K562 (cell line): Measurements from ENCODE around the gene CACNB2. TPM values are rescaled to one million over a fixed set of nuclear protein-coding genes. Genes with fewer than 3 reads are reported as not detected.

Experiments
- ATAC-seq: fragments of 200-7000 bp; cut with Tn5 transposase; 3 replicates; pipeline ENCODE4 v1.9.1; 2020; ENCODE audit warnings: moderate library complexity
- BruUV-seq: library from RNA; stranded (reverse); fragments of 400-500 nt; replicated peaks from 2 replicates; lab custom pipeline; 2021; lab: Mats Ljungman, UMichigan
- CTCF ChIA-PET: fragments of 300-600 bp; formaldehyde crosslinking; extraction: SDS; loops from one replicate; lab custom pipeline; 2021; ENCODE audit warnings: low intra/inter-chr PET ratio; lab: Yijun Ruan, JAX
- POLR2A ChIA-PET: fragments of 300-600, 350-650 bp; sonication (Branson Sonifier 250); formaldehyde crosslinking; extraction: SDS; loops from one replicate; lab custom pipeline; 2021; ENCODE audit warnings: antibody characterized with exemption, inconsistent platforms; lab: Yijun Ruan, JAX
- DNase-seq, 4 experiments: peaks; one replicate each; pipeline versions ENCODE4 v3.0.0 to v3.0.0-alpha.2; 2011 to 2018; ENCODE audit warnings: low spot score in 3 of 4, mixed read lengths in 3 of 4; ENCODE audit errors: extremely low read depth in 1 of 4
- FAIRE-seq: peaks from 2 replicates; lab custom pipeline; 2011; peaks lifted over from hg19 to GRCh38; lab: Jason Lieb, UNC
- H2AFZ ChIP-seq: 2 replicates; pipeline ENCODE4 v1.6.0; 2011; ENCODE audit warnings: low read depth, low read length, control low read depth, inconsistent platforms
- H3K27ac ChIP-seq: fragments of 200-600 bp; 3 replicates; pipeline ENCODE4 v1.8.0; 2011; ENCODE audit warnings: low read depth, mild to moderate bottlenecking, control low read depth, inconsistent platforms, low read length, moderate library complexity, mixed read lengths; ENCODE audit errors: extremely low read depth
- H3K27me3 ChIP-seq, 2 experiments: fragments of 300-600 bp in 1 of 2; 2 replicates in 1 of 2; 3 replicates in 1 of 2; pipeline versions ENCODE4 v1.6.0 to v1.8.0; 2011; ENCODE audit warnings: inconsistent platforms in 2 of 2, low read length in 2 of 2, mild to moderate bottlenecking in 1 of 2, mixed read lengths in 1 of 2, moderate library complexity in 1 of 2; ENCODE audit not compliant: control insufficient read depth in 2 of 2, insufficient read depth in 2 of 2
- H3K36me3 ChIP-seq: fragments of 300-600 bp; 3 replicates; pipeline ENCODE4 v1.8.0; 2011; ENCODE audit warnings: mild to moderate bottlenecking, low read length, inconsistent platforms; ENCODE audit not compliant: control insufficient read depth, insufficient read depth
- H3K4me1 ChIP-seq, 2 experiments: fragments of 200-600 bp in 1 of 2; replicated peaks in 1 of 2; 2 replicates in 1 of 2; 3 replicates in 1 of 2; pipeline versions ENCODE4 v1.5.1 to v1.8.0; 2011; ENCODE audit warnings: inconsistent platforms in 2 of 2, low read length in 2 of 2, mild to moderate bottlenecking in 1 of 2, mixed read lengths in 1 of 2, moderate library complexity in 1 of 2; ENCODE audit not compliant: control insufficient read depth in 2 of 2, insufficient read depth in 2 of 2
- H3K4me2 ChIP-seq: 2 replicates; pipeline ENCODE4 v1.6.1; 2011; ENCODE audit warnings: low read length, control low read depth, inconsistent platforms, mixed read lengths; ENCODE audit not compliant: insufficient read depth
- H3K4me3 ChIP-seq: fragments of 200-600 bp; sonication (generic), shearing (Covaris generic); 2 replicates; pipeline ENCODE4 v1.5.1; 2016; ENCODE audit warnings: control low read depth, inconsistent platforms
- H3K79me2 ChIP-seq: fragments of 200-600 bp; 3 replicates; pipeline ENCODE4 v1.8.0; 2011; ENCODE audit warnings: low read length, inconsistent platforms; ENCODE audit not compliant: control insufficient read depth, insufficient read depth
- H3K9ac ChIP-seq, 2 experiments: 2 replicates each; pipeline versions ENCODE4 v1.6.0 to v1.6.1; 2011; ENCODE audit warnings: low read depth in 2 of 2, low read length in 2 of 2, control low read depth in 1 of 2, inconsistent platforms in 1 of 2, mild to moderate bottlenecking in 1 of 2, mixed read lengths in 1 of 2; ENCODE audit not compliant: insufficient read depth in 1 of 2
- H3K9me1 ChIP-seq: one replicate; pipeline ENCODE4 v1.6.0; 2011; ENCODE audit warnings: inconsistent platforms, mild to moderate bottlenecking, low read length, moderate library complexity; ENCODE audit not compliant: control insufficient read depth, insufficient read depth
- H3K9me3 ChIP-seq: replicated peaks from 2 replicates; pipeline ENCODE4 v1.5.1; 2011; ENCODE audit warnings: low read depth, low read length, inconsistent platforms; ENCODE audit not compliant: control insufficient read depth, insufficient read depth
- H4K20me1 ChIP-seq: replicated peaks from 2 replicates; pipeline ENCODE4 v1.6.1; 2011; ENCODE audit warnings: low read length, inconsistent platforms, mixed read lengths; ENCODE audit not compliant: control insufficient read depth, insufficient read depth
- ARHGAP35 ChIP-seq: fragments of 450-650 bp; IDR thresholded peaks from 2 replicates; pipeline ENCODE4 v1.6.1; 2018; ENCODE audit not compliant: partially characterized antibody
- CCAR2 ChIP-seq: fragments of 200-400 bp; formaldehyde crosslinking; IDR thresholded peaks from 2 replicates; pipeline ENCODE4 v1.6.1; 2017; ENCODE audit warnings: mild to moderate bottlenecking, low read depth, low read length
- FOXM1 ChIP-seq, 2 experiments: fragments of 450-650 bp in 1 of 2; sonication (generic) in 1 of 2; formaldehyde crosslinking in 1 of 2; IDR thresholded peaks; 2 replicates each; pipeline versions ENCODE4 v1.6.1 to v1.9.0; 2017 to 2022; ENCODE audit warnings: low read depth in 2 of 2, mild to moderate bottlenecking in 2 of 2, missing genetic modification reagents in 1 of 2, moderate library complexity in 1 of 2
- NEUROD1 ChIP-seq: fragments of 150-350 bp; IDR thresholded peaks from 2 replicates; pipeline ENCODE4 v1.6.1; 2014; ENCODE audit warnings: borderline replicate concordance, low read length, low read depth; ENCODE audit not compliant: partially characterized antibody
- NR2C2 ChIP-seq, 2 experiments: fragments of 200-800 bp in 1 of 2; sonication (Bioruptor generic) in 1 of 2; sonication (generic) in 1 of 2; formaldehyde crosslinking in 1 of 2; IDR thresholded peaks; 2 replicates each; pipeline versions ENCODE4 v1.6.1 to v1.8.0; 2016 to 2022; ENCODE audit warnings: mild to moderate bottlenecking in 1 of 2, missing compliant biosample characterization in 1 of 2, missing genetic modification characterization in 1 of 2, missing genetic modification reagents in 1 of 2
- PPARD ChIP-seq: fragments of 250-450 bp; sonication (Bioruptor Pico); IDR thresholded peaks from 2 replicates; pipeline ENCODE4 v1.8.0; 2022; ENCODE audit warnings: inconsistent platforms, mild to moderate bottlenecking, moderate library complexity
- RBM39 ChIP-seq: fragments of 200-400 bp; formaldehyde crosslinking; optimal IDR thresholded peaks from 2 replicates; pipeline ENCODE3; 2018; ENCODE audit warnings: low read depth, low read length
- ZC3H4 ChIP-seq: sonication (generic); formaldehyde crosslinking; IDR thresholded peaks from 2 replicates; pipeline ENCODE4 v1.9.0; 2021; ENCODE audit warnings: missing genetic modification reagents, borderline replicate concordance
- ZFP30 ChIP-seq: fragments of 250-450 bp; sonication (Bioruptor Pico); IDR thresholded peaks from 2 replicates; pipeline ENCODE4 v1.8.0; 2022; ENCODE audit warnings: moderate library complexity, mild to moderate bottlenecking, inconsistent platforms, borderline replicate concordance
- WGBS: fragments of 100-300 bp; shearing (Covaris generic); methylation state at CpG from one replicate; pipeline ENCODE4 v1.1.6; 2016; ENCODE audit warnings: low coverage, mixed read lengths; ENCODE audit not compliant: insufficient coverage; ENCODE audit errors: missing lambda C conversion rate; 5-methylcytosine and 5-hydroxymethylcytosine counted together
- in situ Hi-C: fragments of 300-500 bp; cut with MboI; formaldehyde crosslinking; loops from 4 replicates; pipeline ENCODE4 v1.15.0; 2018; ENCODE audit warnings: inconsistent platforms, mixed read lengths
- intact Hi-C: fragments of 100-400 bp; cut with micrococcal nuclease; formaldehyde crosslinking; loops from 2 replicates; pipeline ENCODE4 v1.14.2; 2022
- polyA plus RNA-seq, 8 experiments: library from polyadenylated mRNA; depleted of rRNA in 4 of 8; stranded (reverse) in 5 of 8; unstranded in 3 of 8; fragments of >200 nt; fragmentation: Nextera tagmentation in 2 of 8; fragmentation: Illumina TruSeq in 1 of 8; extraction: Ambion mirVana in 2 of 8; extraction: Trizol in 1 of 8; gene quantifications; 2 replicates each; pipeline versions ENCODE4 v1.2.1 to v1.2.3, GENCODE V29; 2011 to 2014; ENCODE audit warnings: inconsistent platforms in 1 of 8, missing spikeins in 1 of 8
- total RNA-seq, 7 experiments: library from RNA; depleted of rRNA in 6 of 7; stranded (reverse); fragments of >200 nt in 6 of 7; fragmentation: Illumina TruSeq in 2 of 7; extraction: Trizol in 2 of 7; gene quantifications; 2 replicates each; pipeline versions ENCODE4 v1.2.1 to v1.2.3, GENCODE V29; 2011 to 2021; ENCODE audit warnings: low replicate concordance in 1 of 7
- TF ChIP-seq, protein P1 (sequence below): fragments of 250-450 bp; sonication (Bioruptor Pico); IDR thresholded peaks from 2 replicates; pipeline ENCODE4 v1.5.0; 2021; ENCODE audit warnings: mild to moderate bottlenecking, borderline replicate concordance
- TF ChIP-seq, protein P2 (sequence below): fragments of 450-650 bp; IDR thresholded peaks from 2 replicates; pipeline ENCODE4 v1.6.1; 2016; ENCODE audit warnings: antibody characterized with exemption
- TF ChIP-seq, protein P3 (sequence below): fragments of 450-650 bp; formaldehyde crosslinking; IDR thresholded peaks from 2 replicates; pipeline ENCODE4 v1.4.0; 2020; ENCODE audit warnings: mild to moderate bottlenecking
- TF ChIP-seq, protein P4 (sequence below): IDR thresholded peaks from 3 replicates; pipeline ENCODE4 v1.6.1; 2011; ENCODE audit warnings: borderline replicate concordance, mild to moderate bottlenecking, moderate library complexity; ENCODE audit not compliant: insufficient read length; ENCODE audit errors: extremely low read depth

CACNB2 gene
- total and polyA plus RNA-seq, 9 of the 15 experiments (the other 6 are each of a cell fraction or from before 2014, with no cell fraction given), result 1.8 to 2.2 TPM; not detected in 7

DNA sequence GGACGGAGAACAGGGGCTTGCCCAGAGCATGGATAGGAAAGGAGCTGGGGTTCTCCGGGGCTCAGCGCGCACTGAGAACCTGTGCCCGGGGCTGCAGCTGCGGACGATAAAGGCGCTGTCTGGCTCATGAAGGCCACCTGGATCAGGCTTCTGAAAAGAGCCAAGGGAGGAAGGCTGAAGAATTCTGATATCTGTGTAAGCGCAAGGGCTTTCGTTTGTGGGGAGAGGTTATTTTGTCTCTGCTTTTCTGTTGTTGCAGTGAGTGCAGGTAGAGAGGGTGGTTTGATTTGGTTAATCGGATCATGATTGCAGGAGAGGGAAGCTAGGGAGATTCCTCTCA lies 260.7 kb downstream of the CACNB2 start:
- no TSS peak for BruUV-seq
- in situ Hi-C loops (no loop called here), intact Hi-C loops (no loop called here)
- Histone ChIP-seq H3K27me3 (peaks cover 2 to 4% of the 10 kb centered on the region in 2 experiments; a peak in 3 of 5 replicates), H3K36me3 (no peaks in the 10 kb centered on the region), H3K79me2 (no peaks in the 10 kb centered on the region), H3K4me3 (no peak overlapping the region), H2AFZ (no peak overlapping the region), H3K9me3 (no peaks in the 10 kb centered on the region), H3K27ac (no peak overlapping the region), H3K9ac (no peak overlapping the region), H4K20me1 (no peaks in the 10 kb centered on the region), H3K4me2 (no peak overlapping the region), H3K4me1 (no peaks in the 10 kb centered on the region), H3K9me1 (no peaks in the 10 kb centered on the region)
- DNase-seq, result no peak
- ATAC-seq, result no peak
- no peak for FAIRE-seq
- CTCF ChIA-PET, result no interaction called here
- POLR2A ChIA-PET, result no interaction called here
- under 1% methylated on average over 8 of the region's 11 CpGs for WGBS
- TF ChIP-seq ZFP30 (CRISPR knock-in tag) (no peak), RBM39 (no peak), NR2C2 (CRISPR knock-in tag; IDR thresholded peaks at IDR 0.05) (no peak), NR2C2 (tag; IDR thresholded peaks at IDR 0.05) (no peak), PPARD (CRISPR knock-in tag) (no peak), NEUROD1 (no peak), FOXM1 (IDR thresholded peaks at IDR 0.05; ENCODE audit: low read depth) (no peak), FOXM1 (CRISPR knock-in tag; IDR thresholded peaks at IDR 0.05; ENCODE audit: low read depth) (no peak), CCAR2 (no peak), ARHGAP35 (no peak), ZC3H4 (CRISPR knock-in tag) (no peak)
- TF ChIP-seq, protein P1, sequence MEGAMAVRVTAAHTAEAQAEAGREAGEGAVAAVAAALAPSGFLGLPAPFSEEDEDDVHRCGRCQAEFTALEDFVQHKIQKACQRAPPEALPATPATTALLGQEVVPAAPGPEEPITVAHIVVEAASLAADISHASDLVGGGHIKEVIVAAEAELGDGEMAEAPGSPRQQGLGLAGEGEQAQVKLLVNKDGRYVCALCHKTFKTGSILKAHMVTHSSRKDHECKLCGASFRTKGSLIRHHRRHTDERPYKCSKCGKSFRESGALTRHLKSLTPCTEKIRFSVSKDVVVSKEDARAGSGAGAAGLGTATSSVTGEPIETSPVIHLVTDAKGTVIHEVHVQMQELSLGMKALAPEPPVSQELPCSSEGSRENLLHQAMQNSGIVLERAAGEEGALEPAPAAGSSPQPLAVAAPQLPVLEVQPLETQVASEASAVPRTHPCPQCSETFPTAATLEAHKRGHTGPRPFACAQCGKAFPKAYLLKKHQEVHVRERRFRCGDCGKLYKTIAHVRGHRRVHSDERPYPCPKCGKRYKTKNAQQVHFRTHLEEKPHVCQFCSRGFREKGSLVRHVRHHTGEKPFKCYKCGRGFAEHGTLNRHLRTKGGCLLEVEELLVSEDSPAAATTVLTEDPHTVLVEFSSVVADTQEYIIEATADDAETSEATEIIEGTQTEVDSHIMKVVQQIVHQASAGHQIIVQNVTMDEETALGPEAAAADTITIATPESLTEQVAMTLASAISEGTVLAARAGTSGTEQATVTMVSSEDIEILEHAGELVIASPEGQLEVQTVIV, result no peak
- TF ChIP-seq, protein P2, sequence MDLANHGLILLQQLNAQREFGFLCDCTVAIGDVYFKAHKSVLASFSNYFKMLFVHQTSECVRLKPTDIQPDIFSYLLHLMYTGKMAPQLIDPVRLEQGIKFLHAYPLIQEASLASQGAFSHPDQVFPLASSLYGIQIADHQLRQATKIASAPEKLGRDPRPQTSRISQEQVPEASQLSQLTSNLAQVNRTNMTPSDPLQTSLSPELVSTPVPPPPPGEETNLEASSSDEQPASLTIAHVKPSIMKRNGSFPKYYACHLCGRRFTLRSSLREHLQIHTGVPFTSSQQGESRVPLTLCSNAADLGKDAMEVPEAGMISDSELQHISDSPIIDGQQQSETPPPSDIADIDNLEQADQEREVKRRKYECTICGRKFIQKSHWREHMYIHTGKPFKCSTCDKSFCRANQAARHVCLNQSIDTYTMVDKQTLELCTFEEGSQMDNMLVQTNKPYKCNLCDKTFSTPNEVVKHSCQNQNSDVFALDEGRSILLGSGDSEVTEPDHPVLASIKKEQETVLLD, result no peak
- TF ChIP-seq, protein P3, sequence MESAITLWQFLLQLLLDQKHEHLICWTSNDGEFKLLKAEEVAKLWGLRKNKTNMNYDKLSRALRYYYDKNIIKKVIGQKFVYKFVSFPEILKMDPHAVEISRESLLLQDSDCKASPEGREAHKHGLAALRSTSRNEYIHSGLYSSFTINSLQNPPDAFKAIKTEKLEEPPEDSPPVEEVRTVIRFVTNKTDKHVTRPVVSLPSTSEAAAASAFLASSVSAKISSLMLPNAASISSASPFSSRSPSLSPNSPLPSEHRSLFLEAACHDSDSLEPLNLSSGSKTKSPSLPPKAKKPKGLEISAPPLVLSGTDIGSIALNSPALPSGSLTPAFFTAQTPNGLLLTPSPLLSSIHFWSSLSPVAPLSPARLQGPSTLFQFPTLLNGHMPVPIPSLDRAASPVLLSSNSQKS (CRISPR knock-in tag), result no peak
- TF ChIP-seq, protein P4, sequence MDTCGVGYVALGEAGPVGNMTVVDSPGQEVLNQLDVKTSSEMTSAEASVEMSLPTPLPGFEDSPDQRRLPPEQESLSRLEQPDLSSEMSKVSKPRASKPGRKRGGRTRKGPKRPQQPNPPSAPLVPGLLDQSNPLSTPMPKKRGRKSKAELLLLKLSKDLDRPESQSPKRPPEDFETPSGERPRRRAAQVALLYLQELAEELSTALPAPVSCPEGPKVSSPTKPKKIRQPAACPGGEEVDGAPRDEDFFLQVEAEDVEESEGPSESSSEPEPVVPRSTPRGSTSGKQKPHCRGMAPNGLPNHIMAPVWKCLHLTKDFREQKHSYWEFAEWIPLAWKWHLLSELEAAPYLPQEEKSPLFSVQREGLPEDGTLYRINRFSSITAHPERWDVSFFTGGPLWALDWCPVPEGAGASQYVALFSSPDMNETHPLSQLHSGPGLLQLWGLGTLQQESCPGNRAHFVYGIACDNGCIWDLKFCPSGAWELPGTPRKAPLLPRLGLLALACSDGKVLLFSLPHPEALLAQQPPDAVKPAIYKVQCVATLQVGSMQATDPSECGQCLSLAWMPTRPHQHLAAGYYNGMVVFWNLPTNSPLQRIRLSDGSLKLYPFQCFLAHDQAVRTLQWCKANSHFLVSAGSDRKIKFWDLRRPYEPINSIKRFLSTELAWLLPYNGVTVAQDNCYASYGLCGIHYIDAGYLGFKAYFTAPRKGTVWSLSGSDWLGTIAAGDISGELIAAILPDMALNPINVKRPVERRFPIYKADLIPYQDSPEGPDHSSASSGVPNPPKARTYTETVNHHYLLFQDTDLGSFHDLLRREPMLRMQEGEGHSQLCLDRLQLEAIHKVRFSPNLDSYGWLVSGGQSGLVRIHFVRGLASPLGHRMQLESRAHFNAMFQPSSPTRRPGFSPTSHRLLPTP, result no peak
